Endothelial cell (in vitro differentiated cells): ENCODE measurements around the gene TBX6. TPM values are rescaled to one million over a fixed set of nuclear protein-coding genes. Genes with fewer than 3 reads are reported as not detected.
"Not testable (repeated sequence)": the region's sequence is repeated elsewhere in the genome, so short reads cannot be mapped to it uniquely, and the experiment has no call there.

Experiments
- DNase-seq: peaks from one replicate; pipeline ENCODE4 v3.0.0; 2021; ENCODE audit warnings: low spot score
- H3K27ac Mint-ChIP-seq: one replicate; pipeline ENCODE4 v1.8.0; 2021; ENCODE audit warnings: mixed read lengths, inconsistent platforms; ENCODE audit not compliant: unreplicated experiment
- H3K27me3 Mint-ChIP-seq: one replicate; pipeline ENCODE4 v1.8.0; 2021; ENCODE audit warnings: mild to moderate bottlenecking, moderate library complexity, mixed read lengths, inconsistent platforms; ENCODE audit not compliant: unreplicated experiment
- H3K36me3 Mint-ChIP-seq: one replicate; pipeline ENCODE4 v1.8.0; 2021; ENCODE audit warnings: mild to moderate bottlenecking, low read depth, mixed read lengths, inconsistent platforms; ENCODE audit not compliant: unreplicated experiment
- H3K4me1 Mint-ChIP-seq: one replicate; pipeline ENCODE4 v1.8.0; 2021; ENCODE audit warnings: mild to moderate bottlenecking, mixed read lengths, inconsistent platforms; ENCODE audit not compliant: unreplicated experiment
- H3K4me3 Mint-ChIP-seq: one replicate; pipeline ENCODE4 v1.8.0; 2021; ENCODE audit warnings: mild to moderate bottlenecking, mixed read lengths, inconsistent platforms; ENCODE audit not compliant: unreplicated experiment
- H3K9me3 Mint-ChIP-seq: one replicate; pipeline ENCODE4 v1.8.0; 2021; ENCODE audit warnings: mixed read lengths, inconsistent platforms; ENCODE audit not compliant: unreplicated experiment
- CTCF ChIP-seq: fragments of 200-600 bp; sonication (generic); IDR thresholded peaks from one replicate; pipeline ENCODE4 v1.5.0; 2021; ENCODE audit warnings: antibody characterized with exemption; ENCODE audit not compliant: unreplicated experiment
- total RNA-seq: library from RNA; stranded (reverse); fragmentation: NEBNext Ultra II Directional; extraction: Animal tissue kit (Norgen Biotek cat#: 25700); gene quantifications from one replicate; pipeline ENCODE4 v1.2.1, GENCODE V29; 2021; ENCODE audit not compliant: unreplicated experiment

Gene TBX6
- total RNA-seq, 1 donor from 2014 or later, result 2.6 TPM

- H3K4me3 Mint-ChIP-seq, result no peak overlapping the region
- DNase-seq, result no peak
- no peaks in the 10 kb centered on the region for H3K9me3 Mint-ChIP-seq
- H3K4me1 Mint-ChIP-seq, result no peaks in the 10 kb centered on the region
- no peaks in the 10 kb centered on the region for H3K27me3 Mint-ChIP-seq
- no peak overlapping the region for H3K27ac Mint-ChIP-seq
- no peak for TF ChIP-seq CTCF
- H3K36me3 Mint-ChIP-seq, result no peaks in the 10 kb centered on the region
Measured at GRCh38 chr16:30132591-30132990, 40.9 kb upstream of the TBX6 start.

GRCh38 chr16:30131869-30132475, 40.2 kb upstream of the TBX6 start:
- no peak for TF ChIP-seq CTCF
- Mint-ChIP-seq H3K27ac (no peak overlapping the region), H3K36me3 (no peaks in the 10 kb centered on the region), H3K9me3 (no peaks in the 10 kb centered on the region), H3K27me3 (no peaks in the 10 kb centered on the region), H3K4me1 (no peaks in the 10 kb centered on the region), H3K4me3 (no peak overlapping the region)
- DNase-seq, result no peak

GRCh38 chr16:30127993-30128392, 36.3 kb upstream of the TBX6 start:
- H3K4me1 Mint-ChIP-seq, result no peaks in the 10 kb centered on the region
- no peak overlapping the region for H3K4me3 Mint-ChIP-seq
- TF ChIP-seq CTCF, result no peak
- no peak for DNase-seq
- no peaks in the 10 kb centered on the region for H3K9me3 Mint-ChIP-seq
- H3K36me3 Mint-ChIP-seq, result no peaks in the 10 kb centered on the region
- no peak overlapping the region for H3K27ac Mint-ChIP-seq
- peaks cover 2% of the 10 kb centered on the region for H3K27me3 Mint-ChIP-seq

- not testable (repeated sequence) for H3K36me3 Mint-ChIP-seq, DNase-seq, H3K4me1 Mint-ChIP-seq, H3K27me3 Mint-ChIP-seq, H3K27ac Mint-ChIP-seq, H3K9me3 Mint-ChIP-seq, H3K4me3 Mint-ChIP-seq
Measured at GRCh38 chr16:30125690-30126089, 34.0 kb upstream of the TBX6 start.

GRCh38 chr16:30124985-30125379, 33.3 kb upstream of the TBX6 start:
- no peak for TF ChIP-seq CTCF
- DNase-seq, result no peak
- no peak overlapping the region for H3K4me3 Mint-ChIP-seq
- H3K4me1 Mint-ChIP-seq, result peaks cover 7% of the 10 kb centered on the region
- no peaks in the 10 kb centered on the region for H3K36me3 Mint-ChIP-seq
- no peaks in the 10 kb centered on the region for H3K9me3 Mint-ChIP-seq
- no peak overlapping the region for H3K27ac Mint-ChIP-seq
- H3K27me3 Mint-ChIP-seq, result peaks cover 5% of the 10 kb centered on the region
